ENCODE results near the gene SFT2D3.

The SFT2D3 gene, protein sequence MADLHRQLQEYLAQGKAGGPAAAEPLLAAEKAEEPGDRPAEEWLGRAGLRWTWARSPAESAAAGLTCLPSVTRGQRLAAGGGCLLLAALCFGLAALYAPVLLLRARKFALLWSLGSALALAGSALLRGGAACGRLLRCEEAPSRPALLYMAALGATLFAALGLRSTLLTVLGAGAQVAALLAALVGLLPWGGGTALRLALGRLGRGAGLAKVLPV

DNA sequence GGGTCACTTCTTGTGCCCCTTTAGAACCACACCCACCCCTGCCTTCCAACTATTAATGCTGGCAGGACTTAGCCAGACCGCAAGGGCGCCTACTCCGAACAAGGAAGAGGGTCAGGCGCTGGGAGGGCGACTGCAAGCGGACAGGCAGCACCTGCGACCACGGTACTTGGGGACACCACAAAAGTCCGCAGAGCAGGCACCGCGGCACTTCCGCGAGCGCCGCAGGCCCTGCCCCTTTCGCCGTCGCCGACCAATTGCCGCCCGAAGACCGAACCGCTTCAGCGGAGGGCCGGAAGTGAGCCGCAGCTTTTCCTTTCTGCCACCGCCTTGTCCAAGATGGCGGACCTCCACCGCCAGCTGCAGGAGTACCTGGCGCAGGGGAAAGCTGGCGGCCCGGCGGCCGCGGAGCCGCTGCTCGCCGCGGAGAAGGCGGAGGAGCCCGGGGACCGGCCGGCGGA is at the start of gene SFT2D3:
TSS of gene SFT2D3 (plus strand) at position 305 of the 458 bp plus-strand sequence. CDS start at position 337, 32 bp downstream.
- Histone ChIP-seq H3K4me2 (ENCODE audit: low read length) (peak within 1 kb of the TSS; percentile 66), H3K27me3 (ENCODE audit: control insufficient read depth, insufficient read depth, low read length) (no peaks in the 10 kb centered on the region), H3K27ac (peak within 1 kb of the TSS; percentile 97), H2AFZ (peak within 1 kb of the TSS; percentile 100), H3K4me3 (ENCODE audit: low read depth, low read length) (peak within 1 kb of the TSS; percentile 66), H3K79me2 (peaks cover 3% of the 10 kb centered on the region), H3K36me3 (ENCODE audit: control insufficient read depth, insufficient read depth, low read length) (no peaks in the 10 kb centered on the region), H3K9me3 (ENCODE audit: control insufficient read depth, low read length) (no peaks in the 10 kb centered on the region), H3K9ac (peak within 1 kb of the TSS; percentile 75), H3K4me1 (no peaks in the 10 kb centered on the region)
- TF ChIP-seq, protein P1, sequence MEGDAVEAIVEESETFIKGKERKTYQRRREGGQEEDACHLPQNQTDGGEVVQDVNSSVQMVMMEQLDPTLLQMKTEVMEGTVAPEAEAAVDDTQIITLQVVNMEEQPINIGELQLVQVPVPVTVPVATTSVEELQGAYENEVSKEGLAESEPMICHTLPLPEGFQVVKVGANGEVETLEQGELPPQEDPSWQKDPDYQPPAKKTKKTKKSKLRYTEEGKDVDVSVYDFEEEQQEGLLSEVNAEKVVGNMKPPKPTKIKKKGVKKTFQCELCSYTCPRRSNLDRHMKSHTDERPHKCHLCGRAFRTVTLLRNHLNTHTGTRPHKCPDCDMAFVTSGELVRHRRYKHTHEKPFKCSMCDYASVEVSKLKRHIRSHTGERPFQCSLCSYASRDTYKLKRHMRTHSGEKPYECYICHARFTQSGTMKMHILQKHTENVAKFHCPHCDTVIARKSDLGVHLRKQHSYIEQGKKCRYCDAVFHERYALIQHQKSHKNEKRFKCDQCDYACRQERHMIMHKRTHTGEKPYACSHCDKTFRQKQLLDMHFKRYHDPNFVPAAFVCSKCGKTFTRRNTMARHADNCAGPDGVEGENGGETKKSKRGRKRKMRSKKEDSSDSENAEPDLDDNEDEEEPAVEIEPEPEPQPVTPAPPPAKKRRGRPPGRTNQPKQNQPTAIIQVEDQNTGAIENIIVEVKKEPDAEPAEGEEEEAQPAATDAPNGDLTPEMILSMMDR (IDR thresholded peaks at IDR 0.05), result no peak

DNA sequence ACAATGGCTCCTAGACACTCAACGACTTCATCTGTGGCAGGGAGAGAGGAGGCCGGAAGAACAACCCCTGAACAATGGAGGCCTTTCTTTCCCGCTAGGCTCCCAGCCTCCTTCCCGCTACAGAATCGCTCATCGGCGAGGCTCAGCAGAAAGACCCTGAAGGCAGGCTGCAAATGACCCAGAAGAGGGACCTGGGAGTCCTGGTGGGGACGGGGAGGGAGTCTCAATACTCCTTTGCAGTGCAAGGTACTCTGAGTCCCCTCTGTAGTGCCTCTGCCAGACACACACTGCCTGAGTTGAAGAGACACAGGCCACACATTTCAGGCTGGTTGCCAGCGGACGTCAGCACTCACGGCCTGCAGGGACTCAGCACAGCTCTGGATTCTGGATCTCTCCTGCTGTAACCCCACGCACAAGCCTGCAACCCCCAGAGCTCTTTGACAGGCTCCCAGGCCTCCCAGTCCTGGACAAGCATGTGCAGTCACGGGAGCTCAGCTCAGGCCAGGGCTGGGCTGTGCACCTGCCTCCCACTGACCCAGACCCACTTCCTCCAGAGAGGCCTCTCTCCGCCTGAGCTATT is 49.2 kb upstream of the SFT2D3 start:
- H3K27ac ChIP-seq, result no peak overlapping the region
- no peak overlapping the region for H2AFZ ChIP-seq
- no peak overlapping the region for H3K9ac ChIP-seq
- TF ChIP-seq, protein P1 (IDR thresholded peaks at IDR 0.05), result no peak
- no peaks in the 10 kb centered on the region for H3K27me3 ChIP-seq (ENCODE audit: control insufficient read depth, insufficient read depth, low read length)
- H3K4me3 ChIP-seq (ENCODE audit: low read depth, low read length), result no peak overlapping the region
- no peaks in the 10 kb centered on the region for H3K4me1 ChIP-seq
- no peaks in the 10 kb centered on the region for H3K36me3 ChIP-seq (ENCODE audit: control insufficient read depth, insufficient read depth, low read length)
- H3K4me2 ChIP-seq (ENCODE audit: low read length), result no peak overlapping the region
- H3K9me3 ChIP-seq (ENCODE audit: control insufficient read depth, low read length), result no peaks in the 10 kb centered on the region
- no peaks in the 10 kb centered on the region for H3K79me2 ChIP-seq

DNA sequence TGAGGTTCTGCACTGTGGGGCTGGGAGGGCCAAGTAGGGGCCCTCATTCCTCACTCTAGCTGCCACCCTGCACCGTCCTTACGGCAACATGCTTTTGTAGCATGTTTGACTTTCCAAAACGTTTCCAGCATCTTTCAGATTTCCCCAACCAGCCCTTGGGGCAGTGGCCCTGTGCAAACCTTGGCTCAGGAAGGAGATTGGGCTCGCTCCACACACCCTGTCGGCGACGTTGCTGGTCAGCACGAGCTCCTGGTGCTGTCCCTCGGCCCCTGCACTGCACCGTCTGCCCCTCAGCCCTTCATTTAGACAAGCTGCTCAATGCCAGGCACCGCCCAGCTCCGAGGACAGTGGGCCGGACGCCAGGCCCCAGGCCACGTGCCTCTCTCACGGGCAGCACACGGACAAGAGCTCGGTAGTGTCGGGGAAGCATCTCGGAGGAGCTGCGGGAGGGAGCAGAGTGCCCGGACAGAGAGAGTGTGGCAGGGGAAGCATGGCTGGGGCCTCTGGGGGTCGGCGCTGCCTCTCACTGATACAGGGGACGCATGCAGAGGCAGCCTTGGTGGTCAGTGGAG is 48.4 kb upstream of the SFT2D3 start:
- Histone ChIP-seq H3K27ac (no peak overlapping the region), H3K9me3 (ENCODE audit: control insufficient read depth, low read length) (no peaks in the 10 kb centered on the region)

DNA sequence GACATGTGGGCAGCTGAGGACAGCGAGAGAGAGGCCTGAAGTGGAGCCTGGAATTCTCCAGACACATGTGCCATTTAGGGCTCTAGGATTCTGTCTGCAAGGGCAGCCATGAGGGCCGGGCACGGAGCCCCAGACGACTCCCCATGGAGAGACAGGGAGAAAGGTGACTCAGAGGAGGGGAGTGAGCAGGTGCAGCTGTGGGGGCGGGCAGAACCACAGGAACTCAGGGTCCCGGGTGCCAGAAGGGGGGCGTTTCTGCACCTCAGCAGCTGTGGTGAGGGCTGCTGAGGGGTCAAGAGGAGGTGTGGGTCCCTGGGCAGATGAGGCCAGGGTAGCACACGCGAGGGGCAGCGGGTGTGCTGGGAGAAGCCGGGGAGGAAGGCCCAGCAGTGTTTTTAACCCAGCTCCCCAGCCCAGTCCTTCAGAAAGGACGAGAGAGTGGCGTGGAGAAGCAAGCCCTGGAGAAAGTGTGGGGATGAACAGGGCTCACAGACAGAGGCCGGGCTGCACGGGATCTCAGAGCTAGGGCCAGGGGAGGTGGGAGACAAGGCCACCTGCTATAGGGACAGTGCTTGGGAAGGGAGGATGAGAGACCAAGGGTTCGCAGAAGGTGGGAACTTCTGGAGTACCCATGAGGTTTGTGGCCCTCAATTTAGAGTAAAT is 47.7 kb upstream of the SFT2D3 start:
- TF ChIP-seq, protein P1 (IDR thresholded peaks at IDR 0.05), result no peak
- no peaks in the 10 kb centered on the region for H3K79me2 ChIP-seq
- H2AFZ ChIP-seq, result no peak overlapping the region
- H3K9me3 ChIP-seq (ENCODE audit: control insufficient read depth, low read length), result no peaks in the 10 kb centered on the region
- H3K36me3 ChIP-seq (ENCODE audit: control insufficient read depth, insufficient read depth, low read length), result no peaks in the 10 kb centered on the region
- H3K4me2 ChIP-seq (ENCODE audit: low read length), result no peak overlapping the region
- H3K4me1 ChIP-seq, result no peaks in the 10 kb centered on the region
- no peak overlapping the region for H3K27ac ChIP-seq
- H3K27me3 ChIP-seq (ENCODE audit: control insufficient read depth, insufficient read depth, low read length), result no peaks in the 10 kb centered on the region
- H3K9ac ChIP-seq, result no peak overlapping the region
- no peak overlapping the region for H3K4me3 ChIP-seq (ENCODE audit: low read depth, low read length)

More for the DNA sequence above, 48.4 kb upstream of the SFT2D3 start:
- no peak overlapping the region for H2AFZ ChIP-seq
- no peak overlapping the region for H3K4me3 ChIP-seq (ENCODE audit: low read depth, low read length)
- TF ChIP-seq, protein P1 (IDR thresholded peaks at IDR 0.05), result no peak
- no peaks in the 10 kb centered on the region for H3K27me3 ChIP-seq (ENCODE audit: control insufficient read depth, insufficient read depth, low read length)
- no peaks in the 10 kb centered on the region for H3K4me1 ChIP-seq
- no peaks in the 10 kb centered on the region for H3K36me3 ChIP-seq (ENCODE audit: control insufficient read depth, insufficient read depth, low read length)
- H3K79me2 ChIP-seq, result no peaks in the 10 kb centered on the region
- no peak overlapping the region for H3K4me2 ChIP-seq (ENCODE audit: low read length)
- H3K9ac ChIP-seq, result no peak overlapping the region

Measured in parathyroid adenoma (tissue), 2 donors.